ENCODE measurements around the gene FLNB. TPM values are rescaled to one million over a fixed set of nuclear protein-coding genes. Genes with fewer than 3 reads are reported as not detected.

The FLNB gene
- total RNA-seq, 2 donors from 2014 or later = 37.6 to 59.6 TPM

GRCh38 chr3:58109752-58110151 is 101.5 kb downstream of the FLNB start:
- Histone ChIP-seq H3K4me3 (no peak overlapping the region), H3K27ac (no peak overlapping the region), H3K27me3 (no peaks in the 10 kb centered on the region), H3K9me3 (no peaks in the 10 kb centered on the region), H3K36me3 (peaks cover 74% of the 10 kb centered on the region), H3K4me1 (no peaks in the 10 kb centered on the region)
- DNase-seq (ENCODE audit: low spot score) = no peak
- TF ChIP-seq, protein P1, sequence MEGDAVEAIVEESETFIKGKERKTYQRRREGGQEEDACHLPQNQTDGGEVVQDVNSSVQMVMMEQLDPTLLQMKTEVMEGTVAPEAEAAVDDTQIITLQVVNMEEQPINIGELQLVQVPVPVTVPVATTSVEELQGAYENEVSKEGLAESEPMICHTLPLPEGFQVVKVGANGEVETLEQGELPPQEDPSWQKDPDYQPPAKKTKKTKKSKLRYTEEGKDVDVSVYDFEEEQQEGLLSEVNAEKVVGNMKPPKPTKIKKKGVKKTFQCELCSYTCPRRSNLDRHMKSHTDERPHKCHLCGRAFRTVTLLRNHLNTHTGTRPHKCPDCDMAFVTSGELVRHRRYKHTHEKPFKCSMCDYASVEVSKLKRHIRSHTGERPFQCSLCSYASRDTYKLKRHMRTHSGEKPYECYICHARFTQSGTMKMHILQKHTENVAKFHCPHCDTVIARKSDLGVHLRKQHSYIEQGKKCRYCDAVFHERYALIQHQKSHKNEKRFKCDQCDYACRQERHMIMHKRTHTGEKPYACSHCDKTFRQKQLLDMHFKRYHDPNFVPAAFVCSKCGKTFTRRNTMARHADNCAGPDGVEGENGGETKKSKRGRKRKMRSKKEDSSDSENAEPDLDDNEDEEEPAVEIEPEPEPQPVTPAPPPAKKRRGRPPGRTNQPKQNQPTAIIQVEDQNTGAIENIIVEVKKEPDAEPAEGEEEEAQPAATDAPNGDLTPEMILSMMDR (IDR thresholded peaks at IDR 0.05) = no peak

DNA sequence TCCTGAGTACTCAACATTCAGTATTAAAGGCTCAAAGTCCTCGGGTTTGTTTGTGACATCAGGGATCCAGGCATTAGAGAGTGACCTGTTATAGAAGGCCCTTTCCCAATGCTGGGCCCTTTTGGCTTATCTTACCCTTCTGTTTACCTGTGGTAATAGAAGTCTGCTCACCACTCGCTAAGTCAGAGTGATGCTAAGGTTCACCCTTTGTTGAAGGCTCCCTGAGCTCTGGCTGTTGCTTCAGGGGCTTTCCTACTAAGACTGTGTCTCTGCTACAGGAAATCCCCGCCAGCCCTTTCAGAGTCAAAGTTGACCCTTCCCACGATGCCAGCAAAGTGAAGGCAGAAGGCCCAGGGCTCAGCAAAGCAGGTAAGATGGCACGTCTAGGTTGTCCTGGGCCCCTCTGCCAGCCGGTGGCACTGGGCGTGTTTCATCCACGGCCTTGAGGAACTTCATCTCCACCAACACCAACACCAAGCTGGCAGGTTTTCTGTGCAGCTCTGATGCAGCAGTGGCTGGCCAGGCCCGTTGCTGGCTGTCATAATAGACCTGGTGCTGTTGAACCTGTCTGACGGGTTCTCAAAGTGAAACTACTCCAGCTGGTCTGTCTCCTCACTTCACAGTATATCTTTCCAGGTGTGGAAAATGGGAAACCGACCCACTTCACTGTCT is 103.4 kb downstream of the FLNB start:
- peaks cover 0 to under 1% of the 10 kb centered on the region in 2 donors for H3K4me1 ChIP-seq
- no peak overlapping the region for H3K27ac ChIP-seq

GRCh38 chr3:58112185-58112535 is 103.9 kb downstream of the FLNB start:
- H3K4me3 ChIP-seq = no peak overlapping the region
- no peak overlapping the region for H3K27ac ChIP-seq
- peaks cover 55% of the 10 kb centered on the region for H3K36me3 ChIP-seq
- no peaks in the 10 kb centered on the region for H3K27me3 ChIP-seq
- peaks cover 0 to 6% of the 10 kb centered on the region in 2 donors for H3K4me1 ChIP-seq
- TF ChIP-seq, protein P1 (IDR thresholded peaks at IDR 0.05) = no peak
- no peaks in the 10 kb centered on the region for H3K9me3 ChIP-seq
- DNase-seq (ENCODE audit: low spot score) = no peak

More for the DNA sequence above, 103.4 kb downstream of the FLNB start:
- DNase-seq (ENCODE audit: low spot score) = no peak
- Histone ChIP-seq H3K9me3 (no peaks in the 10 kb centered on the region), H3K36me3 (peaks cover 60% of the 10 kb centered on the region), H3K4me3 (no peak overlapping the region), H3K27me3 (no peaks in the 10 kb centered on the region)
- TF ChIP-seq, protein P1 (IDR thresholded peaks at IDR 0.05) = no peak

DNA sequence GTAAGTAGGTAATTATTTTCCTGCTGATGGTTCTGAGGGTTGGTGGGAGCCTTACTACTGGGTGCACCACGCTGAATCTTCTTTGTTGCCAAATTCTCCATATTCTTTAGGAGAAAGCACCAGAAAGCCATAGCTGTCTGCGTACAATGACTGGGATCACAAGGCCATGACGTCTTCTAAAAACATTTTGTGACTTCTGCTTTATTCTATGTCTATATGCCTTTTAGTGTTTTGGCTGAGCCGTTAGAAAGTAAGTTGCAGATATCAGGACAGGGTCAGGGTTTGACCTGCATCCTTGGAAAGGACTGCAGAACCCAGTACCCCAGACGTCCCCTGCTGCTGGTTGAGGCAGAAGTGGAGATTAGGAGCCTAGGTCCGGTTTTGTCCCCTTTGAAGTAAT is 107.0 kb downstream of the FLNB start:
- TF ChIP-seq, protein P1 (IDR thresholded peaks at IDR 0.05) = no peak
- Histone ChIP-seq H3K27me3 (no peaks in the 10 kb centered on the region), H3K36me3 (peaks cover 36% of the 10 kb centered on the region), H3K4me1 (peaks cover 0 to 29% of the 10 kb centered on the region in 2 donors), H3K9me3 (no peaks in the 10 kb centered on the region), H3K27ac (no peak overlapping the region), H3K4me3 (no peak overlapping the region)
- no peak for DNase-seq (ENCODE audit: low spot score)

GRCh38 chr3:58116161-58116955 is 108.1 kb downstream of the FLNB start:
- no peak for DNase-seq (ENCODE audit: low spot score)
- Histone ChIP-seq H3K4me1 (peaks cover 0 to 41% of the 10 kb centered on the region in 2 donors), H3K27me3 (no peaks in the 10 kb centered on the region), H3K36me3 (peaks cover 38% of the 10 kb centered on the region), H3K9me3 (no peaks in the 10 kb centered on the region), H3K4me3 (no peak overlapping the region), H3K27ac (no peak overlapping the region)
- TF ChIP-seq, protein P1 (IDR thresholded peaks at IDR 0.05) = no peak

Data from right atrium auricular region (tissue), 2 donors.